Measurements from ENCODE around the gene NFIX. TPM values are rescaled to one million over a fixed set of nuclear protein-coding genes. Genes with fewer than 3 reads are reported as not detected.

NFIX gene
- total and polyA plus RNA-seq, 9 of the 15 experiments (the other 6 are each of a cell fraction or from before 2014, with no cell fraction given), result 0.28 to 26.8 (median 5.4) TPM

- TF ChIP-seq ZKSCAN1 (IDR thresholded peaks at IDR 0.05; ENCODE audit: low read depth, low read length), result 0 out of 2 replicates have a peak, but pooled peaks have one; percentile 63
- TF ChIP-seq MEF2A (IDR thresholded peaks at IDR 0.05; ENCODE audit: control insufficient read depth, low read depth, low read length), result no peak
- TF ChIP-seq KDM4B (IDR thresholded peaks at IDR 0.05; ENCODE audit: borderline replicate concordance in 2 of 2, low read depth in 1 of 2), result 0 out of 4 replicates have a peak, but pooled peaks of 1 of the 2 experiments have one; percentile 10
- no peak for TF ChIP-seq ASH1L (IDR thresholded peaks at IDR 0.05; ENCODE audit: borderline replicate concordance, low read depth, partially characterized antibody)
- no peak for TF ChIP-seq ESRRA (IDR thresholded peaks at IDR 0.05; ENCODE audit: borderline replicate concordance, low read depth)
- TF ChIP-seq ETV1 (tag; conservative IDR thresholded peaks at IDR 0.05; ENCODE audit: low read depth), result no peak
- peak; percentile 73; the same call in 1 of the 2 replicates for TF ChIP-seq CTBP1 (IDR thresholded peaks at IDR 0.05; ENCODE audit: borderline replicate concordance)
- TF ChIP-seq PKNOX1 (IDR thresholded peaks at IDR 0.05), result no peak
- TF ChIP-seq ZEB2 (IDR thresholded peaks at IDR 0.05), result no peak
- TF ChIP-seq ZFPM2 (CRISPR knock-in tag; IDR thresholded peaks at IDR 0.05), result no peak
- peak; percentile 75 for TF ChIP-seq MYC (IDR thresholded peaks at IDR 0.05; ENCODE audit: low read depth, low read length)
- 0 out of 2 replicates have a peak, but pooled peaks have one; percentile 50 for TF ChIP-seq MYC (CRISPR knock-in tag; IDR thresholded peaks at IDR 0.05; ENCODE audit: borderline replicate concordance, low read depth)
- 0 out of 2 replicates have a peak, but pooled peaks have one; percentile 44 for TF ChIP-seq TARDBP (IDR thresholded peaks at IDR 0.05)
- no peak for TF ChIP-seq ZNF165 (CRISPR knock-in tag; IDR thresholded peaks at IDR 0.05; ENCODE audit: borderline replicate concordance)
- TF ChIP-seq RBM14 (IDR thresholded peaks at IDR 0.05; ENCODE audit: borderline replicate concordance, insufficient read depth, low read depth, low read length), result no peak
- peak; percentile 62 for TF ChIP-seq ZNF511 (CRISPR knock-in tag; IDR thresholded peaks at IDR 0.05)
- TF ChIP-seq KLF10 (CRISPR knock-in tag; IDR thresholded peaks at IDR 0.05), result no peak
- no peak for TF ChIP-seq FOXJ3 (CRISPR knock-in tag; IDR thresholded peaks at IDR 0.05)
- no peak for TF ChIP-seq ESRRB (CRISPR knock-in tag; IDR thresholded peaks at IDR 0.05; ENCODE audit: borderline replicate concordance)
- TF ChIP-seq ZNF143 (CRISPR knock-in tag; IDR thresholded peaks at IDR 0.05), result no peak
- no peak for TF ChIP-seq HDGF (IDR thresholded peaks at IDR 0.05)
- TF ChIP-seq ZNF232 (CRISPR knock-in tag; IDR thresholded peaks at IDR 0.05), result no peak
- TF ChIP-seq KLF6 (CRISPR knock-in tag; IDR thresholded peaks at IDR 0.05; ENCODE audit: borderline replicate concordance), result no peak
- TF ChIP-seq CREBBP (IDR thresholded peaks at IDR 0.05; ENCODE audit: low read depth, low read length), result no peak
- no peak for TF ChIP-seq ADNP (tag; IDR thresholded peaks at IDR 0.05)
- TF ChIP-seq ZNF212 (CRISPR knock-in tag; IDR thresholded peaks at IDR 0.05), result no peak
- TF ChIP-seq RBM15 (IDR thresholded peaks at IDR 0.05; ENCODE audit: insufficient read depth, low read length), result no peak
- TF ChIP-seq NCOR1 (IDR thresholded peaks at IDR 0.05), result no peak
- TF ChIP-seq CHD1 (IDR thresholded peaks at IDR 0.05; ENCODE audit: low read length), result no peak
Measured at GRCh38 chr19:12956446-12957388, 38.6 kb upstream of the NFIX start, which contains the start of gene GADD45GIP1 (continued).
